Transverse colon (tissue), 3 donors: ENCODE results near the gene PMIS2.

Experiments
- EP300 ChIP-seq: sonication (generic); formaldehyde crosslinking; IDR thresholded peaks from one replicate; pipeline ENCODE4 v1.6.1; 2017; ENCODE audit warnings: antibody characterized with exemption, low read depth
- POLR2AphosphoS5 ChIP-seq, 3 donors: sonication (generic); formaldehyde crosslinking; IDR thresholded peaks; one replicate each; pipeline ENCODE4 v1.6.1; 2016; ENCODE audit warnings: antibody characterized with exemption in 3 of 3

GRCh38 chr19:35623327-35624010, 37.5 kb downstream of the PMIS2 start:
- TF ChIP-seq POLR2AphosphoS5 (IDR thresholded peaks at IDR 0.05) (no peak), EP300 (no peak)
